Lung (tissue), 12 donors: ENCODE measurements around the gene ST6GALNAC3. TPM values are rescaled to one million over a fixed set of nuclear protein-coding genes. Genes with fewer than 3 reads are reported as not detected.

ENCODE experiments used
- ATAC-seq: fragments of 200-7000 bp; cut with Tn5 transposase; one replicate; pipeline ENCODE4 v1.9.1; 2020; ENCODE audit warnings: moderate number of reproducible peaks; ENCODE audit not compliant: insufficient read depth, low FRiP score
- DNase-seq, 3 donors: peaks; one replicate each; pipeline ENCODE4 v3.0.0-alpha.2; 2013 to 2017
- H3K27ac ChIP-seq, 2 donors: one replicate each; pipeline ENCODE4 v1.5.1; 2013; ENCODE audit warnings: mild to moderate bottlenecking in 2 of 2, moderate library complexity in 2 of 2, control low read depth in 1 of 2, inconsistent platforms in 1 of 2, low read depth in 1 of 2, low read length in 1 of 2
- H3K27me3 ChIP-seq, 3 donors: one replicate each; pipeline ENCODE4 v1.5.1; 2013; ENCODE audit warnings: low read length in 2 of 3; ENCODE audit not compliant: control insufficient read depth in 3 of 3, insufficient read depth in 3 of 3
- H3K36me3 ChIP-seq, 4 donors: one replicate each; pipeline ENCODE4 v1.5.1; 2013; ENCODE audit warnings: low read length in 4 of 4, mild to moderate bottlenecking in 1 of 4, moderate library complexity in 1 of 4; ENCODE audit not compliant: control insufficient read depth in 4 of 4, insufficient read depth in 4 of 4
- H3K4me1 ChIP-seq, 5 donors: one replicate each; pipeline ENCODE4 v1.5.1; 2013; ENCODE audit warnings: low read length in 5 of 5, mild to moderate bottlenecking in 2 of 5, moderate library complexity in 1 of 5; ENCODE audit not compliant: control insufficient read depth in 5 of 5, insufficient read depth in 5 of 5
- H3K4me3 ChIP-seq: one replicate; pipeline ENCODE4 v1.5.1; 2013; ENCODE audit warnings: mild to moderate bottlenecking, control low read depth, moderate library complexity
- H3K9ac ChIP-seq, 2 donors: one replicate each; pipeline ENCODE4 v1.5.1; 2013; ENCODE audit warnings: low read length in 2 of 2, control low read depth in 1 of 2; ENCODE audit not compliant: insufficient read depth in 1 of 2
- H3K9me3 ChIP-seq, 4 donors: one replicate each; pipeline ENCODE4 v1.5.1; 2013; ENCODE audit warnings: low read length in 3 of 4, mild to moderate bottlenecking in 1 of 4, moderate library complexity in 1 of 4; ENCODE audit not compliant: control insufficient read depth in 4 of 4, insufficient read depth in 3 of 4
- CTCF ChIP-seq: IDR thresholded peaks from 2 replicates; pipeline ENCODE4 v1.5.1; 2012; ENCODE audit warnings: mild to moderate bottlenecking; ENCODE audit errors: control extremely low read depth, extremely low read depth
- WGBS, 2 donors: extraction: QIAGEN DNeasy Blood & Tissue Kit; methylation state at CpG; one replicate each; pipeline ENCODE4 v1.1.7; 2013; 5-methylcytosine and 5-hydroxymethylcytosine counted together
- polyA plus RNA-seq, 2 donors: library from polyadenylated mRNA; stranded (reverse); fragments of 200-250 nt; gene quantifications; one replicate each; pipeline ENCODE4 v1.2.1, GENCODE V29; 2013
- total RNA-seq, 2 donors: library from RNA; depleted of rRNA in 1 of 2; stranded (reverse); fragments of >200 nt in 1 of 2; gene quantifications; one replicate each; pipeline ENCODE4 v1.2.1, GENCODE V29; 2014 to 2021
- donor health status: control.
- donor health status: control.
- donor health status: Bipolar disorder and iron deficiency.
- donor health status: healthy.
- donor health status: DM: yes; HTN: yes; CAD: no.

Gene ST6GALNAC3
- total and polyA plus RNA-seq, 4 donors: 2.7 to 17.9 (median 12.2) TPM

GRCh38 chr1:76153841-76154205 is 79.3 kb downstream of the ST6GALNAC3 start:
- peak overlapping the region in 1 of 2 donors; percentile 72 for H3K27ac ChIP-seq
- no peak overlapping the region for H3K9ac ChIP-seq
- ATAC-seq (no peak), DNase-seq (no peak)
- H3K36me3 ChIP-seq: peaks cover 0 to 3% (median 0%) of the 10 kb centered on the region in 4 donors
- peaks cover 0 to 19% (median 0%) of the 10 kb centered on the region in 5 donors for H3K4me1 ChIP-seq
- 78 to 84% methylated on average over 8 of the region's 8 CpGs for WGBS, 2 donors
- no peaks in the 10 kb centered on the region for H3K27me3 ChIP-seq
- H3K9me3 ChIP-seq: no peaks in the 10 kb centered on the region
- TF ChIP-seq CTCF: no peak
- no peak overlapping the region for H3K4me3 ChIP-seq

GRCh38 chr1:76154206-76154956 is 79.8 kb downstream of the ST6GALNAC3 start:
- Histone ChIP-seq H3K27ac (peak overlapping the region in 1 of 2 donors; percentile 72), H3K4me3 (no peak overlapping the region), H3K9me3 (no peaks in the 10 kb centered on the region), H3K27me3 (no peaks in the 10 kb centered on the region), H3K9ac (no peak overlapping the region), H3K4me1 (peaks cover 0 to 19% (median 0%) of the 10 kb centered on the region in 5 donors), H3K36me3 (peaks cover 0 to 3% (median 0%) of the 10 kb centered on the region in 4 donors)
- peak; percentile 94 for ATAC-seq
- TF ChIP-seq CTCF: peak; percentile 84
- DNase-seq: peak; percentile 72 to 82 (median 80)
- 4 to 7% methylated on average over 17 of the region's 17 CpGs for WGBS, 2 donors

- ATAC-seq (no peak), DNase-seq (no peak)
- no peak for TF ChIP-seq CTCF
- Histone ChIP-seq H3K4me3 (no peak overlapping the region), H3K9ac (no peak overlapping the region), H3K27me3 (no peaks in the 10 kb centered on the region), H3K4me1 (peaks cover 0 to 16% (median 3%) of the 10 kb centered on the region in 5 donors), H3K9me3 (no peaks in the 10 kb centered on the region), H3K36me3 (no peaks in the 10 kb centered on the region), H3K27ac (no peak overlapping the region)
- 92 to 93% methylated on average over 4 of the region's 4 CpGs for WGBS, 2 donors
Measured at GRCh38 chr1:76156987-76157386, 82.4 kb downstream of the ST6GALNAC3 start.
